Duodenal mucosa (tissue), 2 donors: ENCODE measurements around the gene MAP3K3.

Experiments used
- H3K27ac ChIP-seq: one replicate; pipeline ENCODE4 v1.7.0; 2013; ENCODE audit warnings: low read depth, low read length
- H3K27me3 ChIP-seq, 2 donors: one replicate each; pipeline ENCODE4 v1.7.0; 2013; ENCODE audit warnings: low read length in 2 of 2, control low read depth in 1 of 2; ENCODE audit not compliant: insufficient read depth in 2 of 2, control insufficient read depth in 1 of 2
- H3K36me3 ChIP-seq, 2 donors: one replicate each; pipeline ENCODE4 v1.7.0; 2013; ENCODE audit warnings: low read length in 2 of 2, control low read depth in 1 of 2; ENCODE audit not compliant: insufficient read depth in 2 of 2, control insufficient read depth in 1 of 2
- H3K4me1 ChIP-seq, 2 donors: one replicate each; pipeline ENCODE4 v1.7.0; 2013; ENCODE audit warnings: low read length in 2 of 2, control low read depth in 1 of 2; ENCODE audit not compliant: insufficient read depth in 2 of 2, control insufficient read depth in 1 of 2
- H3K4me3 ChIP-seq, 2 donors: one replicate each; pipeline ENCODE4 v1.7.0; 2013; ENCODE audit warnings: low read length in 2 of 2, low read depth in 1 of 2
- H3K9ac ChIP-seq, 2 donors: one replicate each; pipeline ENCODE4 v1.7.0; 2013; ENCODE audit warnings: low read length in 2 of 2, low read depth in 1 of 2
- H3K9me3 ChIP-seq, 2 donors: one replicate each; pipeline ENCODE4 v1.7.0; 2013; ENCODE audit warnings: low read length in 2 of 2, control low read depth in 1 of 2; ENCODE audit not compliant: control insufficient read depth in 1 of 2

Gene MAP3K3

GRCh38 chr17:63649813-63650212 lies 27.6 kb downstream of the MAP3K3 start:
- H3K9me3 ChIP-seq, result no peaks in the 10 kb centered on the region
- peaks cover 15 to 33% of the 10 kb centered on the region in 2 donors for H3K36me3 ChIP-seq
- H3K9ac ChIP-seq, result no peak overlapping the region
- H3K4me1 ChIP-seq, result peaks cover 0 to 3% of the 10 kb centered on the region in 2 donors
- no peak overlapping the region for H3K4me3 ChIP-seq
- no peak overlapping the region for H3K27ac ChIP-seq
- no peaks in the 10 kb centered on the region for H3K27me3 ChIP-seq

GRCh38 chr17:63652106-63652505 lies 29.9 kb downstream of the MAP3K3 start:
- Histone ChIP-seq H3K9me3 (no peaks in the 10 kb centered on the region), H3K4me3 (no peak overlapping the region), H3K36me3 (peaks cover 5 to 17% of the 10 kb centered on the region in 2 donors), H3K27me3 (no peaks in the 10 kb centered on the region), H3K27ac (no peak overlapping the region), H3K4me1 (no peaks in the 10 kb centered on the region), H3K9ac (no peak overlapping the region)

GRCh38 chr17:63653050-63653449 lies 30.8 kb downstream of the MAP3K3 start:
- H3K36me3 ChIP-seq, result peaks cover 12 to 18% of the 10 kb centered on the region in 2 donors
- H3K4me3 ChIP-seq, result no peak overlapping the region
- no peaks in the 10 kb centered on the region for H3K9me3 ChIP-seq
- no peaks in the 10 kb centered on the region for H3K27me3 ChIP-seq
- H3K27ac ChIP-seq, result no peak overlapping the region
- no peaks in the 10 kb centered on the region for H3K4me1 ChIP-seq
- no peak overlapping the region for H3K9ac ChIP-seq

- H3K9ac ChIP-seq, result no peak overlapping the region
- H3K9me3 ChIP-seq, result no peaks in the 10 kb centered on the region
- H3K36me3 ChIP-seq, result peaks cover 13 to 37% of the 10 kb centered on the region in 2 donors
- H3K4me3 ChIP-seq, result no peak overlapping the region
- no peaks in the 10 kb centered on the region for H3K4me1 ChIP-seq
- no peak overlapping the region for H3K27ac ChIP-seq
- no peaks in the 10 kb centered on the region for H3K27me3 ChIP-seq
Observed at GRCh38 chr17:63657786-63658185, 35.6 kb downstream of the MAP3K3 start.

- Histone ChIP-seq H3K27ac (no peak overlapping the region), H3K4me3 (no peak overlapping the region), H3K36me3 (peaks cover 13 to 42% of the 10 kb centered on the region in 2 donors), H3K9ac (no peak overlapping the region), H3K4me1 (no peaks in the 10 kb centered on the region), H3K9me3 (no peaks in the 10 kb centered on the region), H3K27me3 (no peaks in the 10 kb centered on the region)
Observed at GRCh38 chr17:63658366-63658765, 36.1 kb downstream of the MAP3K3 start.

GRCh38 chr17:63659850-63660249 lies 37.6 kb downstream of the MAP3K3 start:
- no peak overlapping the region for H3K9ac ChIP-seq
- no peaks in the 10 kb centered on the region for H3K27me3 ChIP-seq
- H3K27ac ChIP-seq, result no peak overlapping the region
- peaks cover 13 to 38% of the 10 kb centered on the region in 2 donors for H3K36me3 ChIP-seq
- H3K4me1 ChIP-seq, result no peaks in the 10 kb centered on the region
- H3K4me3 ChIP-seq, result no peak overlapping the region
- H3K9me3 ChIP-seq, result no peaks in the 10 kb centered on the region

GRCh38 chr17:63665527-63666214 lies 43.5 kb downstream of the MAP3K3 start:
- Histone ChIP-seq H3K9ac (no peak overlapping the region), H3K27me3 (no peaks in the 10 kb centered on the region), H3K36me3 (peaks cover 10 to 57% of the 10 kb centered on the region in 2 donors), H3K4me3 (no peak overlapping the region), H3K4me1 (peaks cover 0 to 3% of the 10 kb centered on the region in 2 donors), H3K9me3 (no peaks in the 10 kb centered on the region), H3K27ac (no peak overlapping the region)

GRCh38 chr17:63672856-63673255 lies 50.6 kb downstream of the MAP3K3 start:
- Histone ChIP-seq H3K4me3 (no peak overlapping the region), H3K27me3 (no peaks in the 10 kb centered on the region), H3K9me3 (no peaks in the 10 kb centered on the region), H3K36me3 (peaks cover 5 to 35% of the 10 kb centered on the region in 2 donors), H3K4me1 (peaks cover 25 to 32% of the 10 kb centered on the region in 2 donors), H3K9ac (no peak overlapping the region), H3K27ac (no peak overlapping the region)

- H3K4me3 ChIP-seq, result peak overlapping the region; percentile 8 to 56
Observed at GRCh38 chr17:63675231-63675606, 53.0 kb downstream of the MAP3K3 start.

GRCh38 chr17:63675607-63676546 lies 53.7 kb downstream of the MAP3K3 start:
- peak overlapping the region; percentile 8 to 56 for H3K4me3 ChIP-seq
- H3K9ac ChIP-seq, result peak overlapping the region; percentile 32 to 45
- H3K36me3 ChIP-seq, result peaks cover 0 to 15% of the 10 kb centered on the region in 2 donors
- H3K4me1 ChIP-seq, result peaks cover 25 to 29% of the 10 kb centered on the region in 2 donors
- peak overlapping the region; percentile 63 for H3K27ac ChIP-seq
- H3K9me3 ChIP-seq, result no peaks in the 10 kb centered on the region
- H3K27me3 ChIP-seq, result no peaks in the 10 kb centered on the region

More at GRCh38 chr17:63675231-63675606, 53.0 kb downstream of the MAP3K3 start:
- Histone ChIP-seq H3K27me3 (no peaks in the 10 kb centered on the region), H3K27ac (peak overlapping the region; percentile 63), H3K9ac (peak overlapping the region in 1 of 2 donors; percentile 45), H3K9me3 (no peaks in the 10 kb centered on the region), H3K36me3 (peaks cover 0 to 16% of the 10 kb centered on the region in 2 donors), H3K4me1 (peaks cover 25 to 29% of the 10 kb centered on the region in 2 donors)
